Liver (tissue), 9 donors: ENCODE data around the gene DCTN1. TPM values are rescaled to one million over a fixed set of nuclear protein-coding genes. Genes with fewer than 3 reads are reported as not detected.

ENCODE experiments used
- DNase-seq: peaks from one replicate; pipeline ENCODE4 v3.0.0-alpha.2; 2017; ENCODE audit warnings: low spot score
- H3K27ac ChIP-seq, 2 donors: one replicate each; pipeline ENCODE4 v1.7.0; 2013; ENCODE audit warnings: inconsistent platforms in 2 of 2, low read length in 2 of 2, control low read depth in 1 of 2, low read depth in 1 of 2, mild to moderate bottlenecking in 1 of 2
- H3K27me3 ChIP-seq, 4 donors: one replicate each; pipeline versions ENCODE4 v1.6.1 to v1.7.0; 2013; ENCODE audit warnings: low read length in 3 of 4, inconsistent platforms in 1 of 4, mild to moderate bottlenecking in 1 of 4, moderate library complexity in 1 of 4; ENCODE audit not compliant: control insufficient read depth in 4 of 4, insufficient read depth in 4 of 4
- H3K36me3 ChIP-seq, 4 donors: one replicate each; pipeline versions ENCODE4 v1.6.1 to v1.7.0; 2013; ENCODE audit warnings: low read length in 3 of 4, mild to moderate bottlenecking in 3 of 4, low read depth in 1 of 4, moderate library complexity in 1 of 4; ENCODE audit not compliant: control insufficient read depth in 4 of 4, insufficient read depth in 3 of 4
- H3K4me1 ChIP-seq, 4 donors: one replicate each; pipeline versions ENCODE4 v1.6.1 to v1.7.0; 2013; ENCODE audit warnings: low read length in 3 of 4, mild to moderate bottlenecking in 3 of 4, moderate library complexity in 1 of 4; ENCODE audit not compliant: control insufficient read depth in 4 of 4, insufficient read depth in 4 of 4
- H3K4me3 ChIP-seq, 3 donors: one replicate each; pipeline versions ENCODE4 v1.6.1 to v1.7.0; 2013; ENCODE audit warnings: low read length in 3 of 3, control low read depth in 1 of 3, low read depth in 1 of 3, mild to moderate bottlenecking in 1 of 3
- H3K9ac ChIP-seq, 2 donors: one replicate each; pipeline ENCODE4 v1.7.0; 2013; ENCODE audit warnings: low read length in 2 of 2, mild to moderate bottlenecking in 2 of 2, moderate library complexity in 2 of 2, control low read depth in 1 of 2, low read depth in 1 of 2
- H3K9me3 ChIP-seq, 4 donors: one replicate each; pipeline versions ENCODE4 v1.6.1 to v1.7.0; 2013; ENCODE audit warnings: low read length in 3 of 4; ENCODE audit not compliant: control insufficient read depth in 4 of 4
- ATF3 ChIP-seq: IDR thresholded peaks from 2 replicates; pipeline ENCODE4 v1.6.1; 2016; ENCODE audit warnings: antibody characterized with exemption
- CTCF ChIP-seq: fragments of 150-350 bp; IDR thresholded peaks from 2 replicates; pipeline ENCODE4 v1.5.1; 2017; ENCODE audit warnings: improper control_type of control experiment, low read depth, low read length; ENCODE audit not compliant: missing input control
- EGR1 ChIP-seq, 2 donors: IDR thresholded peaks; 2 replicates each; pipeline ENCODE4 v1.6.1; 2016 to 2018; ENCODE audit warnings: antibody characterized with exemption in 2 of 2, low read depth in 2 of 2
- FOXA1 ChIP-seq: IDR thresholded peaks from 2 replicates; pipeline ENCODE4 v1.6.1; 2016; ENCODE audit warnings: antibody characterized with exemption
- FOXA2 ChIP-seq: IDR thresholded peaks from 2 replicates; pipeline ENCODE4 v1.6.1; 2016; ENCODE audit warnings: antibody characterized with exemption
- GABPA ChIP-seq, 2 donors: IDR thresholded peaks in 1 of 2; conservative IDR thresholded peaks in 1 of 2; 2 replicates each; pipeline ENCODE4 v1.6.1; 2016; ENCODE audit warnings: antibody characterized with exemption in 2 of 2, mild to moderate bottlenecking in 1 of 2, moderate library complexity in 1 of 2
- HNF4A ChIP-seq, 2 donors: conservative IDR thresholded peaks; 2 replicates each; pipeline ENCODE4 v1.6.1; 2016; ENCODE audit warnings: antibody characterized with exemption in 2 of 2, mild to moderate bottlenecking in 2 of 2
- HNF4G ChIP-seq: IDR thresholded peaks from 2 replicates; pipeline ENCODE4 v1.6.1; 2016; ENCODE audit warnings: antibody characterized with exemption
- JUND ChIP-seq, 2 donors: IDR thresholded peaks; 2 replicates each; pipeline ENCODE4 v1.6.1; 2016; ENCODE audit warnings: antibody characterized with exemption in 2 of 2
- MAX ChIP-seq: IDR thresholded peaks from 2 replicates; pipeline ENCODE4 v1.6.1; 2016; ENCODE audit warnings: antibody characterized with exemption
- NR2F2 ChIP-seq: IDR thresholded peaks from 2 replicates; pipeline ENCODE4 v1.6.1; 2016; ENCODE audit warnings: antibody characterized with exemption
- RAD21 ChIP-seq, 2 donors: IDR thresholded peaks; 2 replicates each; pipeline ENCODE4 v1.6.1; 2016; ENCODE audit warnings: antibody characterized with exemption in 2 of 2, mild to moderate bottlenecking in 2 of 2
- REST ChIP-seq: IDR thresholded peaks from 2 replicates; pipeline ENCODE4 v1.6.1; 2016; ENCODE audit warnings: antibody characterized with exemption, mild to moderate bottlenecking
- RXRA ChIP-seq, 2 donors: IDR thresholded peaks; 2 replicates each; pipeline ENCODE4 v1.6.1; 2017 to 2018; ENCODE audit warnings: antibody characterized with exemption in 2 of 2, mild to moderate bottlenecking in 1 of 2
- SP1 ChIP-seq: IDR thresholded peaks from 2 replicates; pipeline ENCODE4 v1.6.1; 2018; ENCODE audit warnings: antibody characterized with exemption, mild to moderate bottlenecking
- TAF1 ChIP-seq: conservative IDR thresholded peaks from 2 replicates; pipeline ENCODE4 v1.6.1; 2016; ENCODE audit warnings: antibody characterized with exemption, mild to moderate bottlenecking
- YY1 ChIP-seq: IDR thresholded peaks from 2 replicates; pipeline ENCODE4 v1.6.1; 2016; ENCODE audit warnings: antibody characterized with exemption, mild to moderate bottlenecking
- ZBTB33 ChIP-seq: IDR thresholded peaks from 2 replicates; pipeline ENCODE4 v1.6.1; 2016; ENCODE audit warnings: antibody characterized with exemption
- WGBS: extraction: QIAGEN DNeasy Blood & Tissue Kit; methylation state at CpG from one replicate; pipeline ENCODE4 v1.1.7; 2013; 5-methylcytosine and 5-hydroxymethylcytosine counted together
- polyA plus RNA-seq, 2 donors: library from polyadenylated mRNA; stranded (reverse) in 1 of 2; unstranded in 1 of 2; fragments of 200-250 nt in 1 of 2; fragments of >200 nt in 1 of 2; fragmentation: Nextera tagmentation in 1 of 2; extraction: Ambion mirVana in 1 of 2; gene quantifications; one replicate each; pipeline versions ENCODE4 v1.2.1 to v1.2.3, GENCODE V29; 2013 to 2015
- total RNA-seq, 2 donors: library from RNA; depleted of rRNA; stranded (reverse); fragments of >200 nt; gene quantifications; one replicate each; pipeline ENCODE4 v1.2.3, GENCODE V29; 2014
- donor health status: healthy.
- donor health status: healthy.
- donor health status: healthy.
- donor health status: healthy.
- donor health status: healthy.

The DCTN1 gene
- total and polyA plus RNA-seq, 4 donors = 29.7 to 40.9 (median 33.5) TPM

GRCh38 chr2:74414881-74415761 lies 35.0 kb upstream of the DCTN1 start:
- peaks cover 0 to 13% (median 11%) of the 10 kb centered on the region in 4 donors for H3K4me1 ChIP-seq
- WGBS = 16% methylated on average over 66 of the region's 66 CpGs
- H3K9ac ChIP-seq = no peak overlapping the region
- no peaks in the 10 kb centered on the region for H3K9me3 ChIP-seq
- peak overlapping the region in 2 of 3 donors; percentile 39 to 45 for H3K4me3 ChIP-seq
- peaks cover 0 to 7% (median 0%) of the 10 kb centered on the region in 4 donors for H3K27me3 ChIP-seq
- TF ChIP-seq CTCF (peak; percentile 15), RAD21 (IDR thresholded peaks at IDR 0.05) (peak in 1 of 2 donors; percentile 31), HNF4A (conservative IDR thresholded peaks at IDR 0.05) (no peak), MAX (no peak), EGR1 (IDR thresholded peaks at IDR 0.05; ENCODE audit: low read depth in 2 of 2) (no peak), HNF4G (no peak)
- H3K36me3 ChIP-seq = no peaks in the 10 kb centered on the region
- no peak for DNase-seq
- no peak overlapping the region for H3K27ac ChIP-seq

GRCh38 chr2:74414441-74414840 lies 34.3 kb upstream of the DCTN1 start:
- DNase-seq = no peak
- Histone ChIP-seq H3K27me3 (peaks cover 0 to 7% (median 0%) of the 10 kb centered on the region in 4 donors), H3K27ac (no peak overlapping the region), H3K4me1 (peaks cover 0 to 13% (median 11%) of the 10 kb centered on the region in 4 donors), H3K9ac (no peak overlapping the region), H3K36me3 (no peaks in the 10 kb centered on the region), H3K4me3 (no peak overlapping the region), H3K9me3 (no peaks in the 10 kb centered on the region)
- WGBS = 75% methylated on average over 19 of the region's 19 CpGs
- TF ChIP-seq HNF4G (no peak), SP1 (no peak), FOXA1 (no peak), HNF4A (conservative IDR thresholded peaks at IDR 0.05) (no peak), ATF3 (no peak), MAX (no peak), ZBTB33 (no peak), REST (no peak), RAD21 (IDR thresholded peaks at IDR 0.05) (no peak), CTCF (no peak), EGR1 (IDR thresholded peaks at IDR 0.05; ENCODE audit: low read depth in 2 of 2) (no peak), TAF1 (no peak), GABPA (IDR thresholded peaks at IDR 0.05 in 1 of 2, conservative IDR thresholded peaks at IDR 0.05 in 1 of 2) (no peak), NR2F2 (no peak), FOXA2 (no peak), YY1 (no peak), JUND (IDR thresholded peaks at IDR 0.05) (no peak), RXRA (IDR thresholded peaks at IDR 0.05) (no peak)
